Loucy (cell line): Measurements from ENCODE around the gene ELMO3.
A peak's percentile ranks its signal among the peaks of the same experiment; 100 is the strongest.

Experiments used
- H2AFZ ChIP-seq: fragments of 200-600 bp; sonication (generic); 2 replicates; pipeline ENCODE4 v1.6.0; 2016; ENCODE audit warnings: antibody characterized with exemption, mild to moderate bottlenecking, low read length, moderate library complexity
- H3F3A ChIP-seq: fragments of 200-600 bp; 2 replicates; pipeline ENCODE4 v1.6.0; 2016; ENCODE audit warnings: antibody characterized with exemption, low read depth, mild to moderate bottlenecking
- H3K27me3 ChIP-seq: fragments of 200-600 bp; sonication (generic); 2 replicates; pipeline ENCODE4 v1.6.1; 2014; ENCODE audit warnings: low read length, mild to moderate bottlenecking; ENCODE audit not compliant: insufficient read depth, poor library complexity, severe bottlenecking
- H3K36me3 ChIP-seq: fragments of 200-600 bp; sonication (generic); 2 replicates; pipeline ENCODE4 v1.6.1; 2016; ENCODE audit warnings: low read length; ENCODE audit not compliant: insufficient read depth
- H3K4me1 ChIP-seq: fragments of 200-600 bp; sonication (generic); 2 replicates; pipeline ENCODE4 v1.5.1; 2014; ENCODE audit warnings: low read length, mild to moderate bottlenecking; ENCODE audit not compliant: insufficient read depth, poor library complexity, severe bottlenecking
- H3K4me2 ChIP-seq: fragments of 200-600 bp; sonication (generic); 2 replicates; pipeline ENCODE4 v1.6.0; 2014; ENCODE audit warnings: antibody characterized with exemption, low read length, low read depth, mild to moderate bottlenecking; ENCODE audit not compliant: poor library complexity, severe bottlenecking
- H3K4me3 ChIP-seq: fragments of 200-600 bp; sonication (generic); 2 replicates; pipeline ENCODE4 v1.5.1; 2014; ENCODE audit warnings: low read length, mild to moderate bottlenecking, mixed read lengths; ENCODE audit not compliant: poor library complexity, severe bottlenecking
- H3K79me2 ChIP-seq: fragments of 200-600 bp; sonication (generic); 2 replicates; pipeline ENCODE4 v1.6.1; 2014; ENCODE audit warnings: low read length; ENCODE audit not compliant: insufficient read depth
- H3K9ac ChIP-seq: fragments of 200-600 bp; sonication (generic); 2 replicates; pipeline ENCODE4 v1.6.0; 2014; ENCODE audit warnings: mild to moderate bottlenecking, low read depth, low read length, moderate library complexity; ENCODE audit not compliant: poor library complexity, severe bottlenecking
- H3K9me2 ChIP-seq: fragments of 200-600 bp; sonication (generic); replicated peaks from 2 replicates; pipeline ENCODE4 v1.6.1; 2016; ENCODE audit warnings: low read depth, low read length, mixed read lengths
- H3K9me3 ChIP-seq: fragments of 200-600 bp; sonication (generic); 2 replicates; pipeline ENCODE4 v1.6.1; 2014; ENCODE audit warnings: mild to moderate bottlenecking, antibody characterized with exemption, low read length, low read depth; ENCODE audit not compliant: insufficient read depth
- H4K20me1 ChIP-seq: fragments of 200-600 bp; sonication (generic); 2 replicates; pipeline ENCODE4 v1.6.0; 2014; ENCODE audit warnings: antibody characterized with exemption, low read length, mild to moderate bottlenecking; ENCODE audit not compliant: insufficient read depth, poor library complexity, severe bottlenecking
- CTCF ChIP-seq: fragments of 200-600 bp; sonication (generic); conservative IDR thresholded peaks from 2 replicates; pipeline ENCODE4 v1.5.1; 2014; ENCODE audit warnings: mild to moderate bottlenecking, antibody characterized with exemption, low read length
- EZH2phosphoT487 ChIP-seq: fragments of 200-600 bp; IDR thresholded peaks from 2 replicates; pipeline ENCODE4 v1.6.1; 2018; ENCODE audit warnings: antibody characterized with exemption, mild to moderate bottlenecking, moderate library complexity, borderline replicate concordance

Gene ELMO3

GRCh38 chr16:67242138-67242730, 43.3 kb downstream of the ELMO3 start:
- peaks cover 58% of the 10 kb centered on the region for H3K4me1 ChIP-seq
- H3F3A ChIP-seq = peaks cover 8% of the 10 kb centered on the region
- H3K9me3 ChIP-seq = no peaks in the 10 kb centered on the region
- peaks cover 11% of the 10 kb centered on the region; the same call in 1 of the 2 replicates for H3K36me3 ChIP-seq
- no peak overlapping the region for H2AFZ ChIP-seq
- H3K79me2 ChIP-seq = peaks cover 52% of the 10 kb centered on the region; the same call in 1 of the 2 replicates
- TF ChIP-seq CTCF (no peak), EZH2phosphoT487 (no peak)
- H4K20me1 ChIP-seq = peaks cover 19% of the 10 kb centered on the region
- H3K9ac ChIP-seq = no peak overlapping the region
- H3K9me2 ChIP-seq = no peaks in the 10 kb centered on the region
- no peak overlapping the region for H3K4me3 ChIP-seq
- H3K4me2 ChIP-seq = no peak overlapping the region
- no peaks in the 10 kb centered on the region for H3K27me3 ChIP-seq

- Histone ChIP-seq H3F3A (peaks cover 8% of the 10 kb centered on the region), H3K9me3 (no peaks in the 10 kb centered on the region), H3K4me2 (peak overlapping the region; percentile 99), H4K20me1 (peaks cover 19% of the 10 kb centered on the region), H2AFZ (no peak overlapping the region), H3K79me2 (peaks cover 52% of the 10 kb centered on the region; the same call in 1 of the 2 replicates), H3K36me3 (no peaks in the 10 kb centered on the region; the same call in 1 of the 2 replicates), H3K4me3 (peak overlapping the region; percentile 88), H3K9me2 (no peaks in the 10 kb centered on the region), H3K9ac (peak overlapping the region; percentile 83), H3K4me1 (peaks cover 67% of the 10 kb centered on the region), H3K27me3 (no peaks in the 10 kb centered on the region)
- TF ChIP-seq CTCF (no peak), EZH2phosphoT487 (no peak)
Observed at GRCh38 chr16:67243481-67243880, 44.5 kb downstream of the ELMO3 start.

- Histone ChIP-seq H3K27me3 (no peaks in the 10 kb centered on the region), H3K9ac (peak overlapping the region; percentile 83)
Observed at GRCh38 chr16:67244387-67245185, 45.7 kb downstream of the ELMO3 start.

More at GRCh38 chr16:67244387-67245185, 45.7 kb downstream of the ELMO3 start:
- H3F3A ChIP-seq = peaks cover 8% of the 10 kb centered on the region
- H3K9me3 ChIP-seq = no peaks in the 10 kb centered on the region
- 0 out of 2 replicates have a peak, but pooled peaks have one; percentile 23 for TF ChIP-seq CTCF
- no peak for TF ChIP-seq EZH2phosphoT487
- peak overlapping the region; percentile 88 for H3K4me3 ChIP-seq
- H3K36me3 ChIP-seq = no peaks in the 10 kb centered on the region
- H2AFZ ChIP-seq = no peak overlapping the region
- H3K4me1 ChIP-seq = peaks cover 73% of the 10 kb centered on the region
- peak overlapping the region; percentile 99 for H3K4me2 ChIP-seq
- H4K20me1 ChIP-seq = peaks cover 19% of the 10 kb centered on the region
- peaks cover 52% of the 10 kb centered on the region; the same call in 1 of the 2 replicates for H3K79me2 ChIP-seq
- no peaks in the 10 kb centered on the region for H3K9me2 ChIP-seq
